ENCODE measurements around the gene COL9A3.

Gene COL9A3

DNA sequence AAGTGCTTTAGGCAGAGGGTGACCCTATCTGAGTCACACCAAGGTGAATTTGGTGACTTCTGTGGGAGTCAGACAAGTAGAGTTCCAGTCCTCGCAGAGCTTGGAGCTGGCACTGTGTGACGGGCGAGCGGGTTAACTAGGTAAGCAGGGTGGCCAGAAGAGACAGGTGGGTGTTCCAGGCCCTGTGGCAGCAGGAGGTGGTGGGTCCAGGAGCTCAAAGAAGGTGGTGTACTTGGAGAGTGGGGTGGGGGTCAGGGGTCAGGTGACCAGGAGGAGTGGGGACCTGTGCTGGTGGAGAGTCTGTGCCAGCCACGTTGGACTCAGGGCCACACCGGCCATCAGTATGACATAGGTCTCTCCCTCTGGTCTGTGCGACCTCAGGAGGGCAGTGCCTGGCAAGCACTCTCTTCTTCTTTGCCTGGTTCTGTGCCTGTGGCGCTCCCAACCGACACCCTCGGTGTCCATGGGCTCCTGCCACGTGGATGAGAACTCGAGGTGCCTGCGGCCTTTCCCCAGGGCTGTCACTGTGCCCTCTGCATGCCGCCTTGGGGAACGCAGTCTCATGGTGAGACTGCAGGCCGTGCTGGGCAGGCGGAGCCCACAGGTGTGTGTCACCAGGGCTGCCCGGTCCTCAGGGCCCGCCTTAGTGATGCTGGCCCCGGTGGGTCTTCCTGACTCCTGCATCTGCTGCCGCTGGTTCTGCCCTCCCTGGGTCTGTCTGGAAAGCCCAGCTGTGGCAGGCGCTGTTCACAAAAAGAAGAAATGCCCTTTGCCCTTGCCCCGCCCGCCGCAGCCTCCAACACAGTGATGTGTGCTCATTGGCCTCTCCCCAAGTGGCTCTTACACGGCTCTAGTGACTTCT is 18.9 kb upstream of the COL9A3 start:
- DNase-seq = no peak

DNA sequence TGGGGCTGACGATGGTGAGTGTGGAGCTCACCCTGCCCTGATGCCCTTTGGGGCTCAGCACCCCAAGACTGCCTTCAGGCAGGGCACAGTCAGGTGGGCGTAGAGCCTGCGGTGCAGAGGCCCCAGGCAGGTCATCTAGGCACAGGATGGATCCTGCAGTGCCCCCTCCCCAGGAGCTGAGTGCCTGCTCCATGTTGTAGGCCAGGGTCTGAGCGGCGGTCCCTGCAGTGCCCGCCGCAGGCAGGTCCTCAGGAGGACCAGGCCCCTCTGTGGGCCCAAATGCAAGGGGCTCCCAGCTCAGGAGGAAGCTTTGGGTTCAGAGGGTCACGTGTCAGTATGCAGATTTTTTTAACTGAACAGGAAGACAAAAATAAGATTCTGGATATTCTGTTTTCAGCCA is 17.8 kb upstream of the COL9A3 start:
- no peak for DNase-seq

DNA sequence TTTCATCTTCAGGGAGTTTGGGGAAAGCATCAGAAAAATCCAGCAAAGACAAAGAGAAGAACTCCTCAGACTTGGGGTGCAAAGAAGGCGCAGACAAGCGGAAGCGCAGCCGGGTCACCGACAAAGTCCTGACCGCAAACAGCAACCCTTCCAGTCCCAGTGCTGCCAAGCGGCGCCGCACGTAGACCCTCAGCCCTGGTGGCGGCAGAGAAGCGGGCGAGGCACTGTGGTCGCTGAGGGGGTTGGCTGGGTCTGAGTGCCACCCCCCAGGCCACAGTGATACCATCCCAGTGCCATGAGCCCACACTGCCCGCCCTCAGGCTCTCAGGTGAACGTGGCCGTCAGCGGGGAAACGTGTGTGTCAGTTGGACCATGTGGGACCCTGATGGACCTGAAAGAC is 17.4 kb upstream of the COL9A3 start:
- no peak for DNase-seq

DNA sequence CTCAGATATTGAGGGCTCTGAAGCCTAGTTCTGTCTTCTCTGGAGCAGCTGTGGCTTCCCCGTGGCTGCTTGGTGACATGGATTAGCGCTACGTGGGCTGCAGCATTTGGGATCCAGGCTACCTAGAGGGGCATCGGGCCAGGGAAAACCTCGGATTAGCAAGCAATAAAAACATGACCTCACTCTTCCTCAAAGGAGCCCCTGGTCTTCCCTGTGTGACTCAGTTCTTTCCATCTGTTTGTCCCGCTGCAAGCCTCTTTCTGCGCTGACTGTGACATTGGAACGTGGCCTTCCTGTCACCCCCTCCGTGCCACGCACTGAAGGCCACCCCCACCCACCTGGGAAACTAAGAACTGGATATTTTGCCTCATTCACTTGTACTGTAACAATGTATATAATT is 17.0 kb upstream of the COL9A3 start:
- DNase-seq = no peak

DNA sequence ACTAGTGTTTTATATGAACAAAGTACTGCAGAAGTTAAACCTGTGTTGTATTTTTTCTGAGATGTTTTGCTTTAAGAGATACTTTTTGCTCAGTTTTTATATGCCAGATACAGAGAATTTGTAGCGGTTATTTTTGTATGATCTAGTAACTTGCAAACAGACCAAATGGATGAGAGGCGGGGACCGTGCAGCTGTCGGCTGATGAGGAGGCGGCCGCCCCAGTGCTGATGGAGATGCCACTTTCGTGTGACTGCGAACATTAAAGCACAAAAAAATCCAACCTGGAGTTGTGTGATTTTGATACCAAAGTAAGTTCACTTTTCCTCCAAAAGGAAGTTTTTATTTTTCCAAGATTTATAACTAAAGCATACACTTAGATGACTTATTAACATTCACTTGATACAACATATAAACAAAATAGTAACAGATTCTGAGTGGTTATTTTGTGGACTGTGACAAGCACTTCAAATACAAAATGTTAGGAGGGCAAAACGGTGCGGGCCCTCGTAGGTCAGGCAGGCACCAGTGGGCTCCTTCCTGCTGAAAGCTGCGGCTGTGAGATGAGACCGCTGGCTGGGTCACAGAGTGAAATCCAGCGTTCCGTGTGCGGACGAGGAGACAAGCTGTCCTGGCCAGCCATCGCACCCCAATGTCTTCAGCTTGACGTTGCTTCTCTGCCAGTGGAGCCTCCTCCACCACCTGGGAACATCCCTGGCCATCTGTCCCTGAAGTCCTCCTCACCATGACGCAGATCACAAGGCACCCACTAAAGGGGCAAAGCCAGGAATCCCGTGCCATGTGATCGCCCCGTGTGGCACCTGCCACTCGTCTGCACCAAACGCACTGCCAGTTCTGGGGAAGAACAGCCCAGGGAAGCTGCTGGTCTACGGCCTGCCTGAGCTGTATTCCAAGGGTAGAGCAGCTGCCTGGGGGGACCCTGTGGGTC is 16.3 kb upstream of the COL9A3 start:
- no peak for DNase-seq

DNA sequence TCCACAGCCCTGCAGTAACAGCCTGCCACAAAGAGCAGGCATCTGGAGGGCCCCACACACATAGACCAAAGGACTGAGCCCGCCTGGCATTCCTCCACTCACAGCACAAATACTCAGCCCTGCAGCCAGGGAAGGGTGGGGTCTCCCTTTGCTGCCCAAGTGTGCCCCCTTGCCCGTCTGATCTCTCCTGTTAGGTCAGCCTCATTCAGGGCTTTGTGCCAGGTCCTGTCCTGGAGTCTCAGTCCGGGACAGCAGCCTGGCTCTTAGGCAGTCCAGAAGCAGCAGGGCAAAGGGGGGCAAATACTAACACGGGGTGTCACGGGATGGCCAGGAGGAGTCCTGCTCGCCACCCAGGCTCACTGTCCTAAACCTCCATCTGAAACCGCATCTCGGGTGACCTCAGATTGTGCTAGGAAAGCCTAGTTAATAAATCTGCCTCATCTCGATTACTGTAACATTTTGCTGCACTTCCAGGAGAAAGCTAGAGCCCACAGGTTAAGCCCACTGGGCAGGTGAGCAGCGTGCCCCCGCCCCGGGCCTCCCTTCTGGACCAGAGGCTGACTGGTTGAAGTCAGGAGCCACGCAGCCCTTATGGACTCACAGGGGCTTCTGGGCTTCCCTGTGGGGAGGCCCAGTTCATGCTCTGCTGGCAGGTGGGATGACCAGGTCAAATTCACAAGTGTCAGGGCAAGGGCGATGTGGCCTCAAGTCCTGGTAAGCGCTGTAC is 15.4 kb upstream of the COL9A3 start:
- DNase-seq = no peak

DNA sequence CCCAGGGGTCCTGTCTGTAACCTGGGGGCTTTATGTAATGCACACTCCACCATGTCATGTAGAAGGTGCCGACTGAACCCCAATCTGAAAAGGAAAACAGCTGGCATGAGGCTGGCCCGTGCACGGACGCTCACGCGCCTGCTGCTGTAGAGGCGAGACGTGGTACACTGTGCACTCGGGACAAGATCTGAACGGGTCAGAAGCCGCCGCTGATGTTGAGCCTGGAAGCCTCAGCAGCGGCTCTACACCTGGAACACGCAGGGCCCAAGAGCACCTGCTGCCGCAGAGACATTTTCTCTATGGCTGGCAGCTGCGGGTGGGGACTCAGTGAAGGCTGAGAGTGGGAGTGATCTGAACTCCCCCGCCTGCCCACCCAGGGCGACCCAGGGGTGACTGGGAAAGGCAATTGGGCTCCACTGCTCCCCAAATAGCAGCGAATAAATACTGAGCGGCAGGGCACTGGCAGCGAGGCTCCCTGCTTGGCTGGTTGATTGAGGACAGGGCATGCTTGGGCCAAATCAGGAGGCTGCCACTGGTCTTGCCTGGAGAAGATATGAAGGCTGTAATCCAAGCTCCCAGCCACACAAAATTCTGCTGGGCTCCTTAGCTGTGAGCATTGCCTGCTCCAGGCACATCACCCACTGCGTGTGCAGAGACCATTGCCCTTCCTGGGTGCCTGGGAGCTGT is 14.7 kb upstream of the COL9A3 start:
- no peak for DNase-seq

DNA sequence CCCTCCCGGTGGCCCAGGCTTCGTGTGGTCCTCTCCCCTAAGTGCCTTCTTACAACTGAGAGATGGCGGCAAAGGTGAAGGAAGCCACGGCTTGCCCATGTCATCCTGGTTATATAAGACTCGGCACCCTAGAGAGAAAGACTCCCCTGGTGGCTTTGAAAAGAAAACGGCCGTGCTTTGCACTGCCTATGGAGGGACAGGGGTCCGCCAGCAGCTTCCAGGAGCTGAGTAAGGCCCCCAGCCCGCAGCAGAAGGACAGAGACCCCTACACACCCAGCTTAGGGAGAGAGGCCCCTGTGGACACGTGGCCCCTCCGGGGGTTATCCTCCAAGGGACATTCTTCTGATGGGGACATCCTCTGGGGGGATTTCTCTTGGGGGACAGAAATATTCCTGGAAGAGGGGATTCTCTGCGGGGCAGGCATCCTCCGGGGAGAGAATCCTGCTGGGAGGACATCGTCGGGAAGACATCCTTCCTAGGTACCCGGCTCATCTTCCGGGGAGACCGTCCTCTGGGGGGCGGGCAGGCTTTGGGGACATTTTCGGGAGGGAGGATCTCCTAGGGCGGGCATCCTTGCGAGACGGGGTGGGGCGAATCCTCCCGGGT is 12.7 kb upstream of the COL9A3 start:
- DNase-seq = no peak

DNA sequence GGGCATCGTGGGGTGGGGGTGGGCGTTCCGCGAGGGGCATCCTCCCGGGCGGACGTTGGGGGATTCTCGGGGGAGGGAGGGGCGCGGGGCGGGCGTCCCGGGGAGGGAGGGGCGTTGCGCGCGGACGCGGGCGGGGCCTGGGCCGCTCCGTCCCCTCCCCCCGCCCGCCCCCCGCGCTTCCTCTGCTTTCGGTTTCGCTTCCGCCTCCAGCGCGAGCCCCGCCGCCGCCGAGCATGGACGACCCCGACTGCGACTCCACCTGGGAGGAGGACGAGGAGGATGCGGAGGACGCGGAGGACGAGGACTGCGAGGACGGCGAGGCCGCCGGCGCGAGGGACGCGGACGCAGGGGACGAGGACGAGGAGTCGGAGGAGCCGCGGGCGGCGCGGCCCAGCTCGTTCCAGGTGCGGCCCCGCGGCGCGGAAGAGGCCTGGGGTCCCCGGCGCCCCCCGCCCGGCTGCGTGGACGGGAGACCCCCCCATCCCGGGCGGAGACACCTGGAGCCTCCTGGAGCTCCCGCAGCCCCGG is 12.2 kb upstream of the COL9A3 start, which contains the start of gene OGFR:
Gene OGFR (plus strand): TSS at position 209 of the 528 bp plus-strand sequence. CDS start 25 bp downstream, at position 234.
- DNase-seq = peak in 1 of 2 experiments; percentile 12

DNA sequence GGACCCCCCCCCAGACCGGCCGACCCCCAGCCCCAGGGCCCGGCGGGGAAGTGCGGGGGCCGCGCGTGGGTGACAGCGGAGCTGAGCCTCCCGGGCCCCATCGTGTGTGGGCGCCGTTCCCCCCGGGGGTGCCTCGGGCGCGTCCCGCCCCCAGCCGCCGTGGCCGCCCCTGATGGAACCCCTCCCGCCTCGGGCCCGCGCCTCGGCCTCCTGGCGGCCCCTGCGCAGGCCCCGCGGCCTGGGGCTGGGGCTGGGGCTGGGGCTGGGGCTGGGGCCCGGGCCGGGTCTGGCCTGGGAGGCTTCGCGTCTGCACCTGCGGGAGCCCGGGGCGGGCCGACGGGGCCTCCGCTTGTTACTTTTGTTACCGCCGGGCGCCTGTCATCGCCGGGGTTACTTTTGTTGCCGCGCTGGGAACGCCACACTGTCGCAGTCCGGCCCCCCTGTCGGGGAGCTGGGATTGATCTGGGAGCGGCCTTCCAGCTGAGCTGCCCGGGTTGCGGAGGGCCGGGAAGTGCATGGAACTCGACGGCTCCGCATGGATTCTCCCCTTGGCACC is 11.6 kb upstream of the COL9A3 start:
- no peak for DNase-seq

DNA sequence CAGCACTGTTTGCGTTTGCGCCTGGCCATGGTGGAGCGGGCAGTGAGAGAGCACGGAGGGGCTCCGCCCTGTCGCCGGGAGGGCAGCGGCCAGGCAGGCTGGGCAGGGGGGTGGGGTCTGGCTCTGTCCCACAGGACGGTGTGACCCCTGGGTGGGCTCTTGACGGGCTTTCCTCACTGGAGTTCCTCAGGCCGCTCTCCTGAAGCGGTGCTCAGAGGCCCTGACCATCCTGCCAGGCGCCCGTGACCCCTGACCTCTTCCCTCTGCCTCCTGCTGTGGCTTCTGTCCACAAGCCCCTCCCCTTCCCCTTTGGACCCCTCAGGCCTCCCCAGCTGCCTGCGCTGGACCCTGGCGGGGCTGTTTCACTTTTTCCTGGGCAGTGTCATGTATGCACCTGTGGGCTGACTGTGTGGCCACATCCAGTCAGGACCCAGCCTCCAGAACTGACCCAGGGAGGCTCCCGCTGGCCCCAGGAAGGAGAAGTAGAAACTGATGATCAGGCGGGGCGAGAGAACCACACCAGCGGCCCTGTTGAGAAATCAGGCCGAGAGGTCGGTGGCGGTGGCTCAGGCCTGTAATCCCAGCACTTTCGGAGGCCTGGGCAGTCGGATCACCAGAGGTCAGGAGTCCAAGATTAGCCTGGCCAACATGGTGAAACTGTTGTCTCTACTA is 11.0 kb upstream of the COL9A3 start:
- DNase-seq = peak; percentile 48 to 71

DNA sequence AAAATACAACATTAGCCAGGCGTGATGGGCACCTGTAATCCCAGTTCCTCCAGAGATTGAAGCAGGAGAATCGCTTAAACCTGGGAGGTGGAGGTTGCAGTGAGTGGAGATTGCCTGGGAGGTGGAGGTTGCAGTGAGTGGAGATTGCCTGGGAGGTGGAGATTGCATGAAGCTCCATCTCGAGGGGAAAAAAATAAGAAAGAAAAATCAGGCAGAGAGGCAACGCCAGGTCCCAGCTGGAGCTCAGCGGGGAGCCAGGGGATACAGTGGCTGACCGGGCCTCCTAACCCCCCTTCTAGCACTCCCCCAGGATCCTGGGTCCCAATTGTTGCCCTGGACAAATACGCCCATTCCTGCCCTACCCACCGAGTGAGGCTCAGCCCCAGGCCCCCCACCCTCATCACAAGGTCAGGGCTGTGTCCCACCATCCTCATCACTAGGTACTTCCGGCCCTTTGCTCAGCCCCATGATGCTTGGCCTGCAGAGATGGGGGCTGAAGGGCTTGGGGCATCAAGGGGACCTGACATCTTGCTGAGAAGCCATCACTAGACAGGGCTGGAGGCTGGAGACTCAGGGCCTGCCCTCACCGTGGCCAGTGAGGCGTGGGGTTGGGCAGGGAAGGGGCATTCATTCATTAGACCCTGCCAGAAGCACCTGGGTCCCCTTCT is 10.3 kb upstream of the COL9A3 start:
- DNase-seq = no peak

DNA sequence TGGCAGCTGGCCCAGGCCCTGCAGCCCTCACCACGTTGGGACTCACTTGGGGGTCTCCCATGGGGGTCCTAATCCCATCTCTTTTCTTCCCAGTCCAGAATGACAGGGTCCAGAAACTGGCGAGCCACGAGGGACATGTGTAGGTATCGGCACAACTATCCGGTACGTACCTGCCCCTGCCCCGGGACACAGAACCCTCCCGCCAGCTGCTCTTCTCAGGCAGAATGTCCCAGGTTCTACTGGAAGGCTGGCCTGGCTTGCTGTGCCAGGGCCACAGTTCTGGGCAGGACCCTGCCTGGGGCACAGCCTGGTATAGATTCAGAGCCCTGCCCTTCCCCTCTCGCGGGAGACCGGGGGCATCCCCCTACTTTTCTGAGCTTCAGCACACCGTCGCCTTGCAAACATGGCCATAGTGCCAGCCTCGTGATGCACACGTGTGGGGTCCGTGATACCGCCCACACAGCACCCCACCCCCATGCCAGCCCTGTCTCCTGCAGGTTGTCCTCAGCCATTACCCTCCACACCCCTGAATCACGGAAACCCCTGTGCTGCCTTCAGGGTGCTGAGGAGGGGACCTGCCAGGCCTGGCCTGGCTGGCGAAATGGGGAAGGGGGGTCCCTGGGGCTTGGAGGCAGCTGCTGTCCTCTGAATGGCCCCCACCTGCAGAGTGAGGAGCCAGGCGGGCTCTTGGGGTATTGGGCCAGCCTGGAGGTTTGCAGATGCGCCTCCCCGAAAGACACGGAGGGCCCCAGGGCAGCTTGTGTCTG is 9.2 kb upstream of the COL9A3 start:
- no peak for DNase-seq

DNA sequence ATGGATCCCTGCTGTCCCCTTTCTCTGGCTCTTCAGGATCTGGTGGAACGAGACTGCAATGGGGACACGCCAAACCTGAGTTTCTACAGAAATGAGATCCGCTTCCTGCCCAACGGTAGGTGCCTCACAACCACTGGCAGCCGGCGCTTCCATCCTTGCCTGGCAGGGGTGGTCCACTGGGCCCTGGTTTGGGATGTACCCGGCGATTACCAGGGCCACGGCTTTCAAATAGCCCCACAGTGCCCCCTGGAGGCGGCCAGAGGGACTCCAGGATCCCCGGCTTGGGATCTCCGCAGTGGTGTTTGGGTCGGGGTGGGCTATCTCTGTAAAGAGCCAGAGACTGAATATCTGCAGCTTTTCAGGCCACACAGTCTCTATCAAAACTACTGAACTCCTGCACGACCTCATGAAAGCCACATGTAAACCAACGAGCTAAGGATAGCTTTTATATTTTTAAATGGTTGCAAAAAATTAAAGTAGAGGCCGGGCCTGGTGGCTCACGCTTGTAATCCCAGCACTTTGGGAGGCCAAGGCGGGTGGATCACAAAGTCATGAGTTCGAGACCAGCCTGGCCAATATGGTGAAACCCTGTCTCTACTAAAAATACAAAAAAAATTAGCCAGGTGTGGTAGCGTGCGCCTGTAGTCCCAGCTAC is 8.5 kb upstream of the COL9A3 start:
- peak; percentile 21 to 39 for DNase-seq

DNA sequence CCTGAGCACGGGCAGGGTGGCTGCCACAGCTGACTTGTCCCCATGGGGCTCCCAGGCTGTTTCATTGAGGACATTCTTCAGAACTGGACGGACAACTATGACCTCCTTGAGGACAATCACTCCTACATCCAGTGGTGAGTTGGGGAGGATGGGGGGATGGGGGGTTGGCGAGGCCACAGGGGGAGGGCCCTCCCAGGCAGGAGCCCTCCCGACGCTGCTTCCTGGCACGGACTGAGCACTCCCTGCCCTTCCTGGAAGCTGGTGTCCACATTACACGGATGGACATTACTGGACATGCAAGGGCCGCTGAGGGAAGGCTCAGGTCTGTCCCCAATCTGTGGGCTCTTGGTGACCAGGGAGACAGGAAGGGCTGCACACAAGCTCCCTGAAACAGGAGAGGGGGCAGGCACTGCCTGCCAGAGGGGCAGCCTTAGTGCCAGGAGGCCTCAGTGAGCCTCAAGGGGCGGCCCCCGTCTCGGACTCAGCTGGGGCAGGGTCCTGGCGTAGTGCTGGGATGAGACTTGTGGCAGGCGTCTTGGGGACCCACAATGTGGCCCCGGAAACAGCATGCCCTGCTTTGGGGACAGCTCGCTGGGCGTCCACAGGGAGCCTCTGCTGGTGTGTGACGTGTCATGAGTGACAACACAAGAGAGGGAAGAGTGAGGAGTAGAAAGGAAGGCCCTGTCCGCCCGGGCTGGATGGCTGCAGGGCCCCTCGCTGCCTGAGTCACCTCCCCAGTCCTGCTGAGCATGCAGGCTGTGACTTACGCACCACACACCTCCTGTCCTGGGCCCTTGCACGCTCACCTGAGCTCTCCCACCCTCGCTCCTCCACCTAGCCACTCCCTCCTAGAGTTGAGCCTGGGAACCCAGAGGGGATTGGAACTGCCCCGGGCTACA is 7.1 kb upstream of the COL9A3 start:
- no peak for DNase-seq

DNA sequence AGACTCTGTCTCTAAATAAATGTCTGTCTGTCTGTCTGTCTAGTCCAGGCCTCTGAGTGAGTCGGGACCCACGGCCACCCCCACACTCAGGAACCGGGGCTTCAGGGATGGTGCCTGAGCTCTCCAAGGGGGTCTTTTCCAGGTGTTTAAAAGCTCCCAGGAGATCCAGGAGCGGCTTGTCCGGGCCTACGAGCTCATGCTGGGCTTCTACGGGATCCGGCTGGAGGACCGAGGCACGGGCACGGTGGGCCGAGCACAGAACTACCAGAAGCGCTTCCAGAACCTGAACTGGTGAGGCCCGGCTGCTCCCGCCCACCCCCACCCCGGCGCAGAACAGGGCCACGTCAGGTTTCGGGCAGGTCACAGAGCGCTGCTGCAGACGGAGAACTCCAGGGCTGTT is 5.5 kb upstream of the COL9A3 start:
- no peak for DNase-seq

DNA sequence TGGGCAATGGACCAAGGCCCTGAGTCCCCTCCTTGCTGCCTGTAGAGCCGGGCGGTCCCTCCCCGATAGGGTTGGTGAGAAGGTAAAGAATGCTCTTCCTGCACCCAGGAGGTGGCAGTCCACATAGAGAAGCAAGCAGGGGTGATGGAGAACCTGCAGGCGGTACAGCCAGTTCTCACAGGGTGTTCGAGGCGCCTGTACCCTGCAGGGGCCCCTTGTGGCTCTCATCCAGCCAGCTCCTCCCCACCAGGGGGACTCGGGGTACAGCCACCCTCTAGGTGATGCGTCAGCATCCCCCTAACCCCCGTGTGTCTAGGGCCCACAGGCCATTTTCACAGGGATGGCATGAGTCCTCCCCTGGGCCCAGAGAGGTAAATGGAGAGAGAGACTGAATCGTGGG is 5.1 kb upstream of the COL9A3 start:
- no peak for DNase-seq

Measured in AML-193 (cell line).